ENCODE results near the gene PCNX2.
"Not testable (repeated sequence)": the region's sequence is repeated elsewhere in the genome, so short reads cannot be mapped to it uniquely, and the experiment has no call there.

The PCNX2 gene

GRCh38 chr1:233215135-233215760 lies 80.3 kb downstream of the PCNX2 start:
- no peak for DNase-seq

- DNase-seq, result no peak
These were observed 83.9 kb downstream of the PCNX2 start for GRCh38 chr1:233211595-233211994.

GRCh38 chr1:233211106-233211505 lies 84.4 kb downstream of the PCNX2 start:
- no peak for DNase-seq

GRCh38 chr1:233209481-233209880 lies 86.0 kb downstream of the PCNX2 start:
- no peak for DNase-seq

GRCh38 chr1:233208687-233209086 lies 86.8 kb downstream of the PCNX2 start:
- DNase-seq, result no peak

GRCh38 chr1:233197940-233198339 lies 97.6 kb downstream of the PCNX2 start:
- no peak for DNase-seq

GRCh38 chr1:233193741-233194140 lies 101.8 kb downstream of the PCNX2 start:
- no peak for DNase-seq

GRCh38 chr1:233190987-233191386 lies 104.5 kb downstream of the PCNX2 start:
- DNase-seq, result no peak

- DNase-seq, result no peak
These were observed 106.0 kb downstream of the PCNX2 start for GRCh38 chr1:233189526-233189925.

- DNase-seq, result no peak
These were observed 107.5 kb downstream of the PCNX2 start for GRCh38 chr1:233188061-233188460.

GRCh38 chr1:233183226-233184020 lies 112.1 kb downstream of the PCNX2 start:
- DNase-seq, result no peak

GRCh38 chr1:233182587-233182986 lies 112.9 kb downstream of the PCNX2 start:
- DNase-seq, result no peak

- no peak for DNase-seq
These were observed 114.7 kb downstream of the PCNX2 start for GRCh38 chr1:233180641-233181364.

GRCh38 chr1:233179638-233180037 lies 115.9 kb downstream of the PCNX2 start:
- not testable (repeated sequence) for DNase-seq

GRCh38 chr1:233172201-233172600 lies 123.3 kb downstream of the PCNX2 start:
- DNase-seq, result no peak

- DNase-seq, result no peak
These were observed 124.8 kb downstream of the PCNX2 start for GRCh38 chr1:233170741-233171140.

GRCh38 chr1:233168384-233168783 lies 127.1 kb downstream of the PCNX2 start:
- DNase-seq, result no peak

- no peak for DNase-seq
These were observed 128.6 kb downstream of the PCNX2 start for GRCh38 chr1:233166896-233167295.

GRCh38 chr1:233163696-233164095 lies 131.8 kb downstream of the PCNX2 start:
- no peak for DNase-seq

- DNase-seq, result no peak
These were observed 137.2 kb downstream of the PCNX2 start for GRCh38 chr1:233158322-233158721.

GRCh38 chr1:233157245-233157644 lies 138.3 kb downstream of the PCNX2 start:
- DNase-seq, result no peak

GRCh38 chr1:233151861-233152260 lies 143.7 kb downstream of the PCNX2 start:
- DNase-seq, result no peak

GRCh38 chr1:233144434-233144833 lies 151.1 kb downstream of the PCNX2 start:
- no peak for DNase-seq

GRCh38 chr1:233143241-233143640 lies 152.3 kb downstream of the PCNX2 start:
- DNase-seq, result no peak
